GM21786 (cell line): Measurements from ENCODE around the gene TMEM132D.

Experiments
- ATAC-seq: cut with Tn5 transposase; IDR thresholded peaks from one replicate; pipeline ENCODE4 v1.9.1; 2021; ENCODE audit not compliant: unreplicated experiment

TMEM132D gene

GRCh38 chr12:129873833-129874208, 30.0 kb downstream of the TMEM132D start:
- ATAC-seq, result no peak

- no peak for ATAC-seq
These were observed 30.6 kb downstream of the TMEM132D start for GRCh38 chr12:129873111-129873832.

GRCh38 chr12:129871991-129872972, 31.5 kb downstream of the TMEM132D start:
- ATAC-seq, result no peak

DNA sequence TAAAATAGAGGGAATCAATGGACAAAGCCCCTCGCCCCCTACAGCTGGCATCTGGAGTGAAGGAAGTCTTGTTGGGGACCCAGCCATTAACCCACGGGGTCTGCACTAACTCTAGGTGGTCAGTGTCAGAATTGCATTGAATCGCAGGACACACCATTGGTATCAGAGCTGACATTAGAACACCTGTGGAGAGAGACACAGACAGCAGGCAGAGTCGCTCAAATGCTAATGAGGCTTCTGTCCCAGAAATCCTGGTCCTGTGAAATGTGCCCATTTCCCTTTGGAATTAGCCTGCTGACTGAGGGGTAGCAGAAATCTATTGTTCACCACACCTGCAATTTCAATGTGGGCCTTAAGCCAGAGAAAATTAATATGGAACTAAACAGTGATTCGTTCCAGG, 33.0 kb downstream of the TMEM132D start:
- no peak for ATAC-seq

- ATAC-seq, result no peak
These were observed 33.7 kb downstream of the TMEM132D start for GRCh38 chr12:129870136-129870535.

DNA sequence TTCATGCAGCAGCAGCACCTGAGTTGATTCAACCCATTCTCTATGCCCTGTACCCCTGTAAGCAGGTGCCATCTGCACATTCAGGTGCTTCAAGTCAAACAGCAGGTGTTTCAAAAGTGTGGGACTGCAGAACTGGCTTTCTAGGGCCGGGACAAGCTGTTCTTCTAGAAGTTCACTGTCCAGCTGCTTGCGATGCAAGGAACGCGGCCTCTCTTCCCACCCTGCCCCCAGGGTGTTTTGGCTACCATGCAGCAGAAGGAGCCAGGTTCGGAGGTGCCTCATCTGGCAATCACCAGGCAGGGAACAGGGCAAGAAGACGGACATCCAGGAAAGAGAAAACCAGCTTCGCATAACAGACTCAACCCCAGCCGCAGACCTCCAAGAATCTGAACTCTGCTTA, 35.2 kb downstream of the TMEM132D start:
- ATAC-seq, result no peak

DNA sequence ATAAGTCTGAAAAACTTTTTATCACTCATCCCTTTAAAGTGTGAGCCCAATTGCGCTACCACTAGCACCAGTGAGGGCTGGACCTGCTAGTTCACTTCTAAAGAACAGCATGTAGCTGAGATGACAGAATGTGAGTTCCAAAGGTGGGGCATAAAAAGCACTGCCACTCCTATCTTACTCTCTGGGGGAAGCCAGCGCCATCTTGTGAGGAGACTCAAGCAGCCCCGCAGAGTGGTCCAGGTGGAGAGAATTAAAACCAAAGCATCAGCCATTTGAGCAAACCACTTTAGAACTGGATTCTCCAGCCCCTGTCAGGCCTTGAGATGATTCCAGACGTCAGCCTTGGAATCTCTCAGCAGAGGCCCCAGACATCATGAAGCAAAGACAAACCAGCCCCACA, 39.9 kb downstream of the TMEM132D start:
- ATAC-seq, result no peak

- no peak for ATAC-seq
These were observed 41.2 kb downstream of the TMEM132D start for GRCh38 chr12:129862561-129863175.

DNA sequence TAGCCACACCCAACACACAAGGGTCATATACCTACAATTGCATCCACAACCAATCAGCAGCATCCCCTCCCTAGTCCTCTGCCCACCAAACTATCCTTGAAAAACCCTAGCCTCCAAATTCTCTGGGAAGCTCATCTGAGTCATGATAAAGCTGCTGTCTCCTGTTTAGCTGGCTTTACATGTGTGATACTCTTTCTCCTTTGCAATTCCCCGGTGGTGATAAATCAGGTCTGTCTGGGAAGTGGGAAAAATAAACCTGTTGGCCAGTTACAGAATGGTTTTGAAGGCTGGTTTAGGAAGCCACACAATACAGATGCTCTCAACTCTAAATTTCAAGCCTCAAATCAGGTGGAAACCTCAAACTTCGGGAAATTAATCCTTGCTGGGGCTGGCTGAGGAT, 41.9 kb downstream of the TMEM132D start:
- no peak for ATAC-seq

GRCh38 chr12:129854591-129854990, 49.2 kb downstream of the TMEM132D start:
- ATAC-seq, result no peak

DNA sequence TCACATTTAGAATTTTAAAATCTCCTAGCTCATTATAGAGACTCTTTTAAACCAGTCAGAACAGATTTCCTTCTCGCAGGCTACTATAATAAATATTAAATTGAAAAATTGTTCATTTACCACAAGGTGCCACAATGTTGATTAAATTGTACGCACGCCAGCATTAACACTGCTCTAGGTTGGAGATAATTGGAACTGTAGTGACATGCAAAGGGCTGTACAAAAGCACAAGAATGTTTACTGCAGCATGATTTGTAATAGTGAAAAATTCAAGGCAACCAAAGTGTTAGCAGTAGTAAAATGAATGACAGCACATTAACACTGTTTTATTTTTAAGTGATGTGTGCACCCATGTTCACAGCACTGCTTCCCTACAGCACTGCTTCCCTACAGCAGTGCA, 52.5 kb downstream of the TMEM132D start:
- ATAC-seq, result no peak

DNA sequence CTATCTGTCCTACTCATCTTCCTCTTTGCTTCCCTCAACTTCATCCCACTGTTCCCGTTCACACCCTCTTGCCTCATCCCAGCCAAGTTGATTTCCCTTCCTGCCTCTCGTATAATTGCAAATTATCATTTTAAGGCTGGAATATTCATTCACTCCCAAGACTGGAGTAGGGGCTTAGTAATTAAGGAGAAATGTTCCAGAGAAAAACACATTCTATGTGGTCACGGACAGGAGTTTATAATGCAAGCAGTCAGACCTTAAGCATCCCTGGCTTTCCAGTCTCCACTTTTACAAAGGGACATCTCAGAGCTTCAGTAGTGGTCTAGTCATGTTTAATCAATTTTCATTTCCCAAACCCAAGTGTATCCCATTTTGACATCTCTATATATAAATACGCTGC, 54.9 kb downstream of the TMEM132D start:
- ATAC-seq, result no peak

DNA sequence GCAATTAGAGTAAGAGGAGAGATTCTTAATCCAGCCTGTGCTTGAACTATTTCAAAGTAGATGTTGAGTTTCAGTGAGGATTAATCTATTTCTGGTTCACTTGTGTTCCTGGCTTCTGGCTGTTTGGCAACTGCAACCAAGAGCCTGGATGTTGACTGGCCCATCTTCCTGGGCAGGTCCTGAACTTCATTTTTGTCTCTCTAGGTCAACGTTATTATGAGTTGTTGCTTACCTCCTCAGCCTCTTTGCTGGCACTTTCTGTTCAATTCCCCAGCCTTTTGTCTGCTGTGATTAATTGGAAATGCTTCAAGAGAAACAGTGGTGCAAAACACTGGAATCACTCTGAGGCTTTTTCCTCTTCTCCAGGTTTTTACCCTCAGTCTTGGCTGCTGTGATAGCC, 56.8 kb downstream of the TMEM132D start:
- ATAC-seq, result no peak

DNA sequence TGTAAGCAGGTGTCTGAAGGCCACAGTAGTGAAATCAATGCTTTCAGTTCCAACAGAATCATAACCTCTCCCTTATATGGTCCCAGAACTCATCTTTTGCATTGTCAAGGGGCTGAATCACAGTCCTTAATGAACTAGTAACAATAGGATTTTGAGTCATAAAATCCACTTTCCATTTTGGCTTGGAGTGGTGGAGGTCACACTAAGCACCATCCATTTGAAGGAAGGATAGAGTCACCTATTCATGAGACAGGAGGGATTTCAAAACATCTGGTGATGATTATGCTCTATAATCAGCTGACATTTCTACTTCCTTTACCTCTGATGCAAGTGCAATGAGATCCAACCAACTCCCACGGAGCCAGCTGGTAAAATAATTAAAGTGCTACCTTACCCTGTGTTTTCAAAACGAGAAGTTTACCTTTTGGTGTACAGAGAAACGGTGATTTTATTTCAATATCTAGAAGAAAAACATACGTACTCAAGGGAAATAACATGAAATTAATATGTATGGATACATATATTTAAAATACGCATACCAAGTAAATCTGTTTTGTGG, 59.1 kb downstream of the TMEM132D start:
- no peak for ATAC-seq

- no peak for ATAC-seq
These were observed 62.6 kb downstream of the TMEM132D start for GRCh38 chr12:129841251-129841650.

DNA sequence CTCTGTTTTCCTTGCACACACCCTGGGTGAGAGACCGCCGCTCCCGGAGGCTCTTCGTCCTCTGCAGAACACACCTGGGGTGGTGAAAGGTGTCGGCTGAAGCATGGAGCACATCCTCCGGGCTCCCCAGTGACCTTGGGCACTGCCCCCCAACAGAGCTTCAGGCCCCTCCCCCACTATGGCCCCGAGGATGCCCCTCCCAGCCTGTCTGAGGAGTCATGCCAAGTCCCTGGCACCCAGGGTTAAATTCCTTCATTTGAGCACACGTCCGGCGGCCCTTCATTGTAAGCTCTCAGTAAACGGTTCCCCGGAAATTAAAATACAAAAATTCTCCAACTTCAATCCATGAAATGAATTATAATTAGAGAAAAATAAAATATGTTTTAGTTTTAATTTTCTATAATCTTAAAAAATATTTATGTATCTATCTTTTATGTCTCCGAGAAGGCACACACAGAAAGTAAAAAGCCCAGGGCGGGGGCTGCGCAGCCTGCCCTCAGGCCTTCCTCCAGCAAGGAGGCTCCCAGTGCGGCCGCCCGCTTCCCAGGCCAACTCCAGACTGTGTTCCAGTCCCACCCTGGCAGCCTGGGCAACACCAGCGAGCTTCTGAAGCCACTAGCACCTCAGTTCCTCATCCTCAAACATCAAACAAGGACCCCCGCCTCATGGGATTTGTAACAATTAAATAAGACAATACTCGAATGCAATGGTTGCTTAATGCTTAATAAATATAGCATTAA, 63.5 kb downstream of the TMEM132D start:
- ATAC-seq, result no peak

DNA sequence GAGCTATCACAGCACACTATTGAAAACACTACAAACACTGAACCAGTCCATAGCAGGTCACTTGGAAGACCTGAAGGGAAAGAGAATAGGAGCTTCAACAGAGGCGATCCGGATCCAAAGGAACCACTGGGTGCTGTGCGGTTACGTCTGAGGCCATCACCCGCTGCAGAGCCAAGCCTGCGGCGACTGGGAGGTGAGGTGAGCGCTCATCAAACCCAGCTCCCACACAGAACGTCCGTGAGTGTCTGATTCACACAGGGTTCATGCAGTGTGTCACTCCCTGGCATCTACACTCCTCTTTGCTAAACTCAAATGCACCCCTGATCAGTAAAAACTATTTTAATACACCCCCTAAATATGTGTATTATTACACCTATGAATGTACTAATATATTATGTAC, 64.1 kb downstream of the TMEM132D start:
- ATAC-seq, result no peak

DNA sequence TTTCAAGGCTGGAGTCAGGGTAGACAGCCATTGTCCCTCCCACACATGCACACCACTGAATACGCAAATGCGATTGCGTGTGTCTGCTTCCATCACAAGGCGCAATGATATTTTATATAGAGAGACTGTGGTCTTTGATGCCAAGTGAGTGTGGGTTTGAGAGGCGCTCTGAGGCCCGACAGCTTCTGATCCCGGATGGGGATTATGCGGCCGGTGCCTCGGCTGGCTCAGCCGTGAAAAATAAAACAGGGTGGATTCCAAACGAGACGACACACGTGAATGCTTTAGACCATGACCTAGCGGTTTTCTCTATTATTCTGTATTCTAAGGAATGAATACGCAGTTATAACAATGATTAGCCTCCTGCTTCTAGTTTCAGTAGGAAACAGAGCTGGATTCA, 72.5 kb downstream of the TMEM132D start:
- ATAC-seq, result no peak

DNA sequence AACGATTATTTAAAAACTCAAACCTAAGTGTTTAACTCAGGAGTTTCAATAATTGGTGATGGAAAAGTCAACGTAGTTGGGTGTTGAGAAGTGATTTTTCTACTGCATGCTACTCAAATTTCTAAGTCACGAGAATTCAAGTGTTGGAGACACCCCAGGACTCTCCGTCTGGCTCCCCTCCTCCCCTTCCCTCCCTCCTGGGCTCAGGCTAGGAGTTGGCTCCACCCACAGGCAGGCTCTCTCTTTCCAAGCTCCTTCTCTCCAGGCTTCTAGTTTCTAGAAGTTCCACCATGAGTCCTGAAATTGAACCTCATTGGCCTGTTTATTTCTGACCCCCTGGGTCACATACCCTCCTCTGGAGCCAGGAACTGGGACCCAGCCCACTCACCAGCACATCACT, 73.0 kb downstream of the TMEM132D start:
- ATAC-seq, result no peak

DNA sequence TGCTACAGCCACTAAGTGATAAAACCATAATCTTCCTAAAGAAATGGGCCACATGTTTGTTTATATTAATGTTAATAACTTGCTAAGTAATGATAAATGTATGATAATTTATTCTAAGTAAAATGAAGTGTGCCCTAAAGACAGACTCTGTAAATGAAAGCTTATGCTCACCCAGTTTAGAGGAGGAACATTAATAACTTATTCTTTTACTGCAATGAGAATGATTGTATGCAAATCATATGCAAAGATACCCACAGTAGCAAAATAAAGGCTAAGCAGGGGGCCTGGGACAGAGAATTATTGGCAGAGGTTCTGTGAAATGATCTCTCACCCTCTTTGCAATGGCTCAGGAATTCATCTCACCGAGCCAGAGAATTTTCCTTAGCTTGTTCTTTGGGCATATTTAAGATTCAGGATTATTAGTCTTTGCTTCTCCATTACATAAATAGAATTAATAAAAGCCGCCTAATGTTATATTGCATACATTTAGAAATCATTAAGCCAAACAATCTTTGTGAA, 75.9 kb downstream of the TMEM132D start:
- no peak for ATAC-seq
